Measurements from ENCODE around the gene FOXP3. TPM values are rescaled to one million over a fixed set of nuclear protein-coding genes. Genes with fewer than 3 reads are reported as not detected.

Gene FOXP3
- total and polyA plus RNA-seq, 2 of the 4 experiments (the other 2 are of a cell fraction): 0.05 TPM; not detected in 1

- WGBS, 2 experiments (ENCODE audit: extremely low coverage in 2 of 2, insufficient read length in 1 of 2): no CpG with 5 or more reads among the region's 2 CpGs
Measured at GRCh38 chrX:49221868-49222267, 42.6 kb downstream of the FOXP3 start.

More at GRCh38 chrX:49221868-49222267, 42.6 kb downstream of the FOXP3 start:
- ATAC-seq (ENCODE audit: low read depth) (no peak), DNase-seq (no peak)
- Histone ChIP-seq H3K9ac (ENCODE audit: low read depth, low read length) (no peak overlapping the region), H3K27me3 (ENCODE audit: control insufficient read depth, insufficient read depth, low read length) (peaks cover 2% of the 10 kb centered on the region), H3K18ac (ENCODE audit: low read depth, low read length) (no peak overlapping the region), H3K4me3 (ENCODE audit: insufficient read depth, low read depth, low read length) (no peak overlapping the region), H3K79me1 (ENCODE audit: low read depth in 1 of 2, low read length in 2 of 2) (no peaks in the 10 kb centered on the region), H4K8ac (ENCODE audit: low read depth in 2 of 2, low read length in 2 of 2) (no peak overlapping the region), H2BK20ac (ENCODE audit: low read depth, low read length) (no peak overlapping the region), H3K4me1 (ENCODE audit: control insufficient read depth, insufficient read depth, low read length) (no peaks in the 10 kb centered on the region), H4K91ac (ENCODE audit: insufficient read depth, low read depth, low read length) (no peak overlapping the region), H3K14ac (replicated peaks; ENCODE audit: low read depth, low read length) (no peak overlapping the region), H3K27ac (ENCODE audit: insufficient read depth, low read length) (no peak overlapping the region), H3K36me3 (ENCODE audit: control insufficient read depth, insufficient read depth, low read length) (no peaks in the 10 kb centered on the region), H3K9me3 (ENCODE audit: control insufficient read depth, insufficient read depth, low read length) (no peaks in the 10 kb centered on the region; the same call in 1 of the 2 replicates), H2AK9ac (replicated peaks; ENCODE audit: low read depth, low read length, poor library complexity) (no peak overlapping the region), H2BK120ac (ENCODE audit: low read depth, low read length) (no peak overlapping the region), H2AFZ (replicated peaks; ENCODE audit: low read length, poor library complexity) (no peak overlapping the region), H3K9me1 (ENCODE audit: insufficient read depth, low read length) (no peaks in the 10 kb centered on the region), H3K23ac (ENCODE audit: low read depth, low read length) (no peak overlapping the region), H2AK5ac (ENCODE audit: low read depth, low read length) (no peak overlapping the region), H4K20me1 (ENCODE audit: insufficient read depth, low read length) (no peaks in the 10 kb centered on the region), H3K4ac (ENCODE audit: low read depth, low read length) (no peak overlapping the region), H3K4me2 (ENCODE audit: low read depth, low read length) (no peak overlapping the region), H4K5ac (ENCODE audit: low read depth, low read length) (no peak overlapping the region), H2BK15ac (ENCODE audit: low read depth, low read length) (no peak overlapping the region), H2BK5ac (ENCODE audit: low read depth, low read length, poor library complexity, severe bottlenecking) (no peak overlapping the region), H3K56ac (ENCODE audit: extremely low read depth, insufficient read depth, low read length) (no peak overlapping the region)
- TF ChIP-seq USF2 (IDR thresholded peaks at IDR 0.05; ENCODE audit: low read depth, low read length) (no peak), POLR2A (IDR thresholded peaks at IDR 0.05; ENCODE audit: low read depth, low read length) (no peak), RAD21 (IDR thresholded peaks at IDR 0.05; ENCODE audit: low read length) (no peak)
- intact Hi-C loops (cut with micrococcal nuclease): no loop called here
- dilution Hi-C loops (cut with HindIII; ENCODE audit: low sequenced_read_pairs, unreplicated experiment): no loop called here
- in situ Hi-C loops (cut with MboI; ENCODE audit: low sequenced_read_pairs): no loop called here
- CTCF ChIA-PET: no interaction called here
- BruUV-seq (replicated peaks): no TSS peak
- POLR2A ChIA-PET (ENCODE audit: unreplicated experiment): no interaction called here
